Astrocyte (in vitro differentiated cells and primary cell): ENCODE results near the gene CRHR1. TPM values are rescaled to one million over a fixed set of nuclear protein-coding genes. Genes with fewer than 3 reads are reported as not detected.

Source experiments
- DNase-seq: peaks from one replicate; pipeline ENCODE4 v3.0.0-alpha.2; 2010; ENCODE audit warnings: low read depth
- FAIRE-seq: peaks from 2 replicates; lab custom pipeline; 2011; peaks lifted over from hg19 to GRCh38; lab: Jason Lieb, UNC
- H2AFZ ChIP-seq: 2 replicates; pipeline ENCODE4 v1.6.0; 2012; ENCODE audit warnings: low read depth, low read length, inconsistent platforms
- H3K27ac ChIP-seq: 2 replicates; pipeline ENCODE4 v1.5.1; 2011; ENCODE audit warnings: low read depth, low read length, inconsistent platforms
- H3K27me3 ChIP-seq: 2 replicates; pipeline ENCODE4 v1.6.0; 2011; ENCODE audit warnings: low read length, inconsistent platforms; ENCODE audit not compliant: insufficient read depth
- H3K36me3 ChIP-seq: 2 replicates; pipeline ENCODE4 v1.5.1; 2011; ENCODE audit warnings: low read length, inconsistent platforms; ENCODE audit not compliant: insufficient read depth
- H3K4me1 ChIP-seq: 2 replicates; pipeline ENCODE4 v1.5.1; 2011; ENCODE audit warnings: low read length, inconsistent platforms; ENCODE audit not compliant: insufficient read depth
- H3K4me2 ChIP-seq: 2 replicates; pipeline ENCODE4 v1.6.0; 2012; ENCODE audit warnings: low read length, inconsistent platforms
- H3K4me3 ChIP-seq: 2 replicates; pipeline ENCODE4 v1.5.1; 2011; ENCODE audit warnings: low read depth, mild to moderate bottlenecking, low read length, inconsistent platforms; ENCODE audit not compliant: insufficient read depth
- H3K79me2 ChIP-seq: 2 replicates; pipeline ENCODE4 v1.6.0; 2012; ENCODE audit warnings: mild to moderate bottlenecking, low read length, inconsistent platforms; ENCODE audit not compliant: insufficient read depth
- H3K9ac ChIP-seq: 2 replicates; pipeline ENCODE4 v1.6.0; 2012; ENCODE audit warnings: mild to moderate bottlenecking, low read length, inconsistent platforms
- H3K9me3 ChIP-seq: 2 replicates; pipeline ENCODE4 v1.5.1; 2012; ENCODE audit warnings: low read depth, mild to moderate bottlenecking, low read length, inconsistent platforms; ENCODE audit not compliant: insufficient read depth
- H4K20me1 ChIP-seq: 2 replicates; pipeline ENCODE4 v1.6.0; 2012; ENCODE audit warnings: low read length, inconsistent platforms; ENCODE audit not compliant: insufficient read depth
- H3K27ac Mint-ChIP-seq: one replicate; pipeline ENCODE4 v1.8.0; 2021; ENCODE audit warnings: mild to moderate bottlenecking, mixed read lengths; ENCODE audit not compliant: unreplicated experiment
- H3K27me3 Mint-ChIP-seq: one replicate; pipeline ENCODE4 v1.8.0; 2021; ENCODE audit warnings: low read depth, mixed read lengths; ENCODE audit not compliant: unreplicated experiment
- H3K36me3 Mint-ChIP-seq: one replicate; pipeline ENCODE4 v1.8.0; 2021; ENCODE audit warnings: low read depth, mixed read lengths; ENCODE audit not compliant: unreplicated experiment
- H3K4me1 Mint-ChIP-seq: one replicate; pipeline ENCODE4 v1.8.0; 2021; ENCODE audit warnings: low read depth, mixed read lengths; ENCODE audit not compliant: unreplicated experiment
- H3K4me3 Mint-ChIP-seq: one replicate; pipeline ENCODE4 v1.8.0; 2021; ENCODE audit warnings: mild to moderate bottlenecking, moderate library complexity, mixed read lengths; ENCODE audit not compliant: unreplicated experiment
- H3K9me3 Mint-ChIP-seq: one replicate; pipeline ENCODE4 v1.8.0; 2021; ENCODE audit warnings: mild to moderate bottlenecking, mixed read lengths; ENCODE audit not compliant: unreplicated experiment
- CTCF ChIP-seq: IDR thresholded peaks from 2 replicates; pipeline ENCODE4 v1.5.1; 2011; ENCODE audit warnings: low read depth, mild to moderate bottlenecking, inconsistent platforms, low read length, moderate library complexity; ENCODE audit not compliant: insufficient read depth
- EZH2 ChIP-seq: IDR thresholded peaks from 2 replicates; pipeline ENCODE4 v1.6.1; 2012; ENCODE audit warnings: mild to moderate bottlenecking, low read length, inconsistent platforms; ENCODE audit not compliant: insufficient read depth
- total RNA-seq: library from RNA; stranded (reverse); gene quantifications from 2 replicates; pipeline ENCODE4 v1.2.1, GENCODE V29; 2021

CRHR1 gene
- total RNA-seq, 1 donor from 2014 or later = 0.20 TPM

- H3K36me3 Mint-ChIP-seq = no peaks in the 10 kb centered on the region
- no peak overlapping the region for H3K9ac ChIP-seq
- H4K20me1 ChIP-seq = no peaks in the 10 kb centered on the region
- no peaks in the 10 kb centered on the region for H3K36me3 ChIP-seq
- peak overlapping the region; percentile 77 for H2AFZ ChIP-seq
- peaks cover 72% of the 10 kb centered on the region for H3K27me3 Mint-ChIP-seq
- H3K27ac ChIP-seq = no peak overlapping the region
- DNase-seq (no peak), FAIRE-seq (no peak)
- peaks cover 67% of the 10 kb centered on the region for H3K27me3 ChIP-seq
- H3K4me3 ChIP-seq = peak overlapping the region; percentile 5
- H3K9me3 Mint-ChIP-seq = no peaks in the 10 kb centered on the region
- H3K4me1 Mint-ChIP-seq = peaks cover 3% of the 10 kb centered on the region
- no peaks in the 10 kb centered on the region for H3K9me3 ChIP-seq
- no peak overlapping the region for H3K27ac Mint-ChIP-seq
- H3K4me2 ChIP-seq = peak overlapping the region; percentile 76
- TF ChIP-seq CTCF (no peak), EZH2 (peak; percentile 99)
- peak overlapping the region; percentile 77 for H3K4me3 Mint-ChIP-seq
- H3K4me1 ChIP-seq = peaks cover 9% of the 10 kb centered on the region
- no peaks in the 10 kb centered on the region for H3K79me2 ChIP-seq
Observed at GRCh38 chr17:45784741-45785479, 790 bp downstream of the CRHR1 start.

- peak overlapping the region; percentile 60 for H3K4me3 Mint-ChIP-seq
- no peaks in the 10 kb centered on the region for H3K9me3 ChIP-seq
- H2AFZ ChIP-seq = peak overlapping the region; percentile 77
- H3K4me1 ChIP-seq = peaks cover 9% of the 10 kb centered on the region
- H3K9me3 Mint-ChIP-seq = no peaks in the 10 kb centered on the region
- H3K4me3 ChIP-seq = no peak overlapping the region
- H3K27me3 ChIP-seq = peaks cover 73% of the 10 kb centered on the region
- no peak overlapping the region for H3K27ac ChIP-seq
- peaks cover 3% of the 10 kb centered on the region for H3K4me1 Mint-ChIP-seq
- DNase-seq = no peak
- no peaks in the 10 kb centered on the region for H3K36me3 Mint-ChIP-seq
- no peak for FAIRE-seq
- no peaks in the 10 kb centered on the region for H3K79me2 ChIP-seq
- peak overlapping the region; percentile 76 for H3K4me2 ChIP-seq
- H3K9ac ChIP-seq = no peak overlapping the region
- H3K27me3 Mint-ChIP-seq = peaks cover 73% of the 10 kb centered on the region
- TF ChIP-seq CTCF (no peak), EZH2 (peak; percentile 39)
- H3K36me3 ChIP-seq = no peaks in the 10 kb centered on the region
- no peak overlapping the region for H3K27ac Mint-ChIP-seq
- H4K20me1 ChIP-seq = no peaks in the 10 kb centered on the region
Observed at GRCh38 chr17:45785480-45786193, 1.5 kb downstream of the CRHR1 start.

- Histone ChIP-seq H4K20me1 (no peaks in the 10 kb centered on the region), H3K4me1 (peaks cover 9% of the 10 kb centered on the region), H3K4me2 (no peak overlapping the region), H3K79me2 (no peaks in the 10 kb centered on the region), H3K9ac (no peak overlapping the region), H3K27ac (no peak overlapping the region), H2AFZ (no peak overlapping the region), H3K9me3 (no peaks in the 10 kb centered on the region), H3K36me3 (no peaks in the 10 kb centered on the region), H3K27me3 (peaks cover 72% of the 10 kb centered on the region), H3K4me3 (no peak overlapping the region)
- Mint-ChIP-seq H3K36me3 (no peaks in the 10 kb centered on the region), H3K4me1 (peaks cover 3% of the 10 kb centered on the region), H3K9me3 (no peaks in the 10 kb centered on the region), H3K27me3 (peaks cover 72% of the 10 kb centered on the region), H3K27ac (no peak overlapping the region), H3K4me3 (no peak overlapping the region)
- TF ChIP-seq CTCF (no peak), EZH2 (no peak)
- no peak for FAIRE-seq
- no peak for DNase-seq
Observed at GRCh38 chr17:45786349-45786748, 2.2 kb downstream of the CRHR1 start.
